HG03025 (cell line): ENCODE results near the gene TRIM2.
"Not testable (repeated sequence)": the region's sequence is repeated elsewhere in the genome, so short reads cannot be mapped to it uniquely, and the experiment has no call there.

Experiments
- ATAC-seq: cut with Tn5 transposase; IDR thresholded peaks from one replicate; pipeline ENCODE4 v1.9.1; 2021; ENCODE audit warnings: mild to moderate bottlenecking, moderate library complexity; ENCODE audit not compliant: unreplicated experiment, low FRiP score

TRIM2 gene

GRCh38 chr4:153204247-153204671 is at the start of gene TRIM2:
TRIM2 (plus strand) TSS chr4:153204443; CDS start chr4:153204531, 88 bp downstream.
- ATAC-seq = no peak

GRCh38 chr4:153155686-153156085 is 48.6 kb upstream of the TRIM2 start:
- no peak for ATAC-seq

- no peak for ATAC-seq
Observed at GRCh38 chr4:153156263-153156662, 48.0 kb upstream of the TRIM2 start.

- ATAC-seq = no peak
Observed at GRCh38 chr4:153156721-153157120, 47.5 kb upstream of the TRIM2 start.

GRCh38 chr4:153159016-153159415 is 45.2 kb upstream of the TRIM2 start:
- no peak for ATAC-seq

- ATAC-seq = no peak
Observed at GRCh38 chr4:153159728-153160221, 44.5 kb upstream of the TRIM2 start.

GRCh38 chr4:153160821-153161220 is 43.4 kb upstream of the TRIM2 start:
- ATAC-seq = no peak

GRCh38 chr4:153161226-153161963 is 42.8 kb upstream of the TRIM2 start:
- ATAC-seq = no peak

GRCh38 chr4:153165236-153165635 is 39.0 kb upstream of the TRIM2 start:
- ATAC-seq = not testable (repeated sequence)

GRCh38 chr4:153166716-153167501 is 37.3 kb upstream of the TRIM2 start:
- no peak for ATAC-seq

- ATAC-seq = no peak
Observed at GRCh38 chr4:153169776-153170175, 34.5 kb upstream of the TRIM2 start.

- no peak for ATAC-seq
Observed at GRCh38 chr4:153170407-153170806, 33.8 kb upstream of the TRIM2 start.

- ATAC-seq = no peak
Observed at GRCh38 chr4:153174821-153175567, 29.2 kb upstream of the TRIM2 start.

- no peak for ATAC-seq
Observed at GRCh38 chr4:153176938-153177337, 27.3 kb upstream of the TRIM2 start.

- no peak for ATAC-seq
Observed at GRCh38 chr4:153177841-153178240, 26.4 kb upstream of the TRIM2 start.

GRCh38 chr4:153179100-153179499 is 25.1 kb upstream of the TRIM2 start:
- ATAC-seq = no peak

- ATAC-seq = no peak
Observed at GRCh38 chr4:153181293-153181692, 22.9 kb upstream of the TRIM2 start.

- no peak for ATAC-seq
Observed at GRCh38 chr4:153181700-153182099, 22.5 kb upstream of the TRIM2 start.

- ATAC-seq = no peak
Observed at GRCh38 chr4:153183146-153183545, 21.1 kb upstream of the TRIM2 start.

GRCh38 chr4:153185331-153185852 is 18.9 kb upstream of the TRIM2 start:
- ATAC-seq = no peak
